ENCODE measurements around the gene C8A. TPM values are rescaled to one million over a fixed set of nuclear protein-coding genes. Genes with fewer than 3 reads are reported as not detected.

C8A gene
- total and polyA plus RNA-seq, 2 of the 8 experiments (the other 6 are each of a cell fraction or from before 2014, with no cell fraction given): not detected

GRCh38 chr1:56814205-56814604 is 40.4 kb upstream of the C8A start:
- H2AK5ac ChIP-seq (ENCODE audit: low read depth, low read length): no peak overlapping the region
- no peak overlapping the region for H3K56ac ChIP-seq (replicated peaks; ENCODE audit: insufficient read length, low read depth, low read length)
- H3K36me3 ChIP-seq (ENCODE audit: control insufficient read depth in 2 of 4, insufficient read depth in 4 of 4, low read length in 3 of 4): no peaks in the 10 kb centered on the region
- H4K8ac ChIP-seq (ENCODE audit: extremely low read depth, insufficient read depth, low read length): no peak overlapping the region
- no peaks in the 10 kb centered on the region for H3K79me2 ChIP-seq (ENCODE audit: control insufficient read depth in 1 of 2, insufficient read depth in 2 of 2, low read length in 2 of 2)
- WGBS, 2 experiments (ENCODE audit: extremely low coverage in 1 of 2, insufficient coverage in 1 of 2, insufficient read length in 1 of 2, insufficient replicate concordance in 2 of 2, low coverage in 1 of 2, low lambda C conversion rate in 2 of 2, missing lambda C conversion rate in 1 of 2): 100% methylated on average over 2 of the region's 2 CpGs; no CpG with 5 or more reads in 1 of the 2 experiments
- H3K4ac ChIP-seq (replicated peaks; ENCODE audit: insufficient read length, low read depth, low read length): no peak overlapping the region
- H3K79me1 ChIP-seq (ENCODE audit: low read depth, low read length): no peaks in the 10 kb centered on the region
- peaks cover 3% of the 10 kb centered on the region; the same call in 1 of the 2 replicates for H3K23me2 ChIP-seq (ENCODE audit: low read depth, low read length)
- H4K91ac ChIP-seq (replicated peaks; ENCODE audit: insufficient read length, low read length): no peak overlapping the region
- no peaks in the 10 kb centered on the region for H4K20me1 ChIP-seq (replicated peaks in 1 of 2; ENCODE audit: control insufficient read depth in 1 of 2, insufficient read depth in 2 of 2, low read length in 2 of 2)
- H2BK5ac ChIP-seq (ENCODE audit: low read depth, low read length): no peak overlapping the region
- H3K9me3 ChIP-seq (ENCODE audit: insufficient read depth in 2 of 2, low read depth in 1 of 2, low read length in 1 of 2): peaks cover 0 to 2% of the 10 kb centered on the region in 2 experiments; a peak in 1 of 4 replicates
- H3K4me3 ChIP-seq (ENCODE audit: extremely low read depth in 1 of 4, insufficient read depth in 2 of 4, low read depth in 3 of 4, low read length in 4 of 4): no peak overlapping the region
- no peak overlapping the region for H2BK12ac ChIP-seq (ENCODE audit: low read depth, low read length)
- POLR2A ChIA-PET (ENCODE audit: partially characterized antibody): no interaction called here
- no peak for DNase-seq (ENCODE audit: low read depth in 1 of 2, low spot score in 2 of 2)
- H3K18ac ChIP-seq (ENCODE audit: extremely low read depth, low read length): no peak overlapping the region
- no peak overlapping the region for H2AFZ ChIP-seq (ENCODE audit: low read length)
- CTCF ChIA-PET (ENCODE audit: partially characterized antibody): interaction anchor here (0.9 to 1.0 kb wide), 2 partner anchors 11 to 35 kb away, joined by 3 to 6 read pairs; no protein-coding TSS in a partner anchor
- FAIRE-seq: no peak
- no peak overlapping the region for H3K14ac ChIP-seq (ENCODE audit: insufficient read length)
- H3K23ac ChIP-seq (ENCODE audit: insufficient read length): no peak overlapping the region
- no peak overlapping the region for H4K5ac ChIP-seq (ENCODE audit: insufficient read length, low read depth, low read length)
- H3K4me1 ChIP-seq (replicated peaks in 1 of 4; ENCODE audit: control insufficient read depth in 3 of 4, insufficient read depth in 4 of 4, low read length in 3 of 4): peaks cover 0 to 5% (median 3%) of the 10 kb centered on the region in 4 experiments; a peak in 5 of 7 replicates
- H3K27ac ChIP-seq (ENCODE audit: low read depth, low read length): no peak overlapping the region
- no peak overlapping the region for H3K9ac ChIP-seq (replicated peaks in 1 of 4; ENCODE audit: extremely low read depth in 1 of 4, low read depth in 3 of 4, low read length in 3 of 4)
- TF ChIP-seq KDM5A (IDR thresholded peaks at IDR 0.05; ENCODE audit: low read length): no peak
- no peak for TF ChIP-seq NANOG (IDR thresholded peaks at IDR 0.05; ENCODE audit: insufficient read depth, low read depth, low read length, poor library complexity, severe bottlenecking)
- TF ChIP-seq POU5F1 (IDR thresholded peaks at IDR 0.05; ENCODE audit: low read depth, low read length): no peak
- TF ChIP-seq EP300 (IDR thresholded peaks at IDR 0.05; ENCODE audit: borderline replicate concordance in 1 of 2, low read depth in 2 of 2, low read length in 2 of 2): no peak
- no peak for TF ChIP-seq SIRT6 (IDR thresholded peaks at IDR 0.05; ENCODE audit: low read length)
- TF ChIP-seq GTF2F1 (IDR thresholded peaks at IDR 0.05; ENCODE audit: borderline replicate concordance, low read depth, low read length): no peak
- no peak for TF ChIP-seq POLR2A (IDR thresholded peaks at IDR 0.05; ENCODE audit: control extremely low read depth in 1 of 2, low read depth in 2 of 2, low read length in 2 of 2)
- TF ChIP-seq SAP30 (IDR thresholded peaks at IDR 0.05; ENCODE audit: insufficient read depth, insufficient replicate concordance, low read length): no peak
- TF ChIP-seq SP2 (IDR thresholded peaks at IDR 0.05; ENCODE audit: low read length): no peak
- no peak for TF ChIP-seq NRF1 (IDR thresholded peaks at IDR 0.05; ENCODE audit: low read depth, low read length)
- no peak for TF ChIP-seq USF2 (IDR thresholded peaks at IDR 0.05; ENCODE audit: low read length)
- no peak overlapping the region for H2BK15ac ChIP-seq (ENCODE audit: low read length)
- H2BK20ac ChIP-seq (ENCODE audit: low read length): no peak overlapping the region
- no peaks in the 10 kb centered on the region for H3K27me3 ChIP-seq (replicated peaks in 1 of 4; ENCODE audit: control insufficient read depth in 3 of 4, extremely low read depth in 1 of 4, insufficient read depth in 3 of 4, low read length in 3 of 4)
- no peak overlapping the region for H3K4me2 ChIP-seq (ENCODE audit: insufficient read depth in 1 of 2, low read depth in 2 of 2, low read length in 2 of 2)
- H2BK120ac ChIP-seq (replicated peaks; ENCODE audit: low read depth, low read length): no peak overlapping the region

Measured in H1 (cell line).